ENCODE data around the gene CCR8. TPM values are rescaled to one million over a fixed set of nuclear protein-coding genes. Genes with fewer than 3 reads are reported as not detected.

CCR8 gene
- total and polyA plus RNA-seq, 2 donors (not counting 1 experiment from before 2014, with no cell fraction given): not detected

GRCh38 chr3:39291903-39292329 is 37.6 kb upstream of the CCR8 start:
- H4K20me1 ChIP-seq (ENCODE audit: control insufficient read depth, extremely low read depth, insufficient read depth, low read length): no peaks in the 10 kb centered on the region
- DNase-seq (ENCODE audit: low read depth in 2 of 2): peak; percentile 10 to 47

GRCh38 chr3:39292961-39293360 is 36.5 kb upstream of the CCR8 start:
- TF ChIP-seq CTCF (conservative IDR thresholded peaks at IDR 0.05 in 1 of 2, IDR thresholded peaks at IDR 0.05 in 1 of 2; ENCODE audit: low read depth in 1 of 2, low read length in 2 of 2) (no peak), EZH2 (IDR thresholded peaks at IDR 0.05; ENCODE audit: low read length, missing control alignments) (no peak)
- no peaks in the 10 kb centered on the region for H3K79me2 ChIP-seq (ENCODE audit: control insufficient read depth, insufficient read depth, low read length)
- no peak overlapping the region for H3K4me2 ChIP-seq (ENCODE audit: extremely low read depth, insufficient read depth, low read length)
- no peak overlapping the region for H2AFZ ChIP-seq (ENCODE audit: low read length)
- H3K27ac ChIP-seq (ENCODE audit: insufficient read depth, low read length): no peak overlapping the region
- no peaks in the 10 kb centered on the region for H3K9me3 ChIP-seq (ENCODE audit: control insufficient read depth, insufficient read depth, low read depth, low read length)
- no peaks in the 10 kb centered on the region for H3K4me1 ChIP-seq (ENCODE audit: control insufficient read depth, extremely low read depth, insufficient read depth, low read length)
- no peak overlapping the region for H3K4me3 ChIP-seq (replicated peaks in 1 of 4; ENCODE audit: control extremely low read depth in 1 of 4, insufficient read depth in 1 of 4, low read depth in 3 of 4, low read length in 4 of 4)
- no peaks in the 10 kb centered on the region for H3K27me3 ChIP-seq (ENCODE audit: control insufficient read depth, insufficient read depth, low read length)
- no peak overlapping the region for H3K9ac ChIP-seq (ENCODE audit: insufficient read depth, low read length)
- H3K36me3 ChIP-seq (ENCODE audit: control insufficient read depth, insufficient read depth, low read length): no peaks in the 10 kb centered on the region
- no peaks in the 10 kb centered on the region for H4K20me1 ChIP-seq (ENCODE audit: control insufficient read depth, extremely low read depth, insufficient read depth, low read length)
- DNase-seq (ENCODE audit: low read depth in 2 of 2): no peak

More at GRCh38 chr3:39291903-39292329, 37.6 kb upstream of the CCR8 start:
- Histone ChIP-seq H3K79me2 (ENCODE audit: control insufficient read depth, insufficient read depth, low read length) (no peaks in the 10 kb centered on the region), H3K27ac (ENCODE audit: insufficient read depth, low read length) (no peak overlapping the region), H3K27me3 (ENCODE audit: control insufficient read depth, insufficient read depth, low read length) (no peaks in the 10 kb centered on the region), H3K4me1 (ENCODE audit: control insufficient read depth, extremely low read depth, insufficient read depth, low read length) (no peaks in the 10 kb centered on the region), H3K4me2 (ENCODE audit: extremely low read depth, insufficient read depth, low read length) (no peak overlapping the region), H3K9ac (ENCODE audit: insufficient read depth, low read length) (no peak overlapping the region), H3K4me3 (replicated peaks in 1 of 4; ENCODE audit: control extremely low read depth in 1 of 4, insufficient read depth in 1 of 4, low read depth in 3 of 4, low read length in 4 of 4) (no peak overlapping the region), H2AFZ (ENCODE audit: low read length) (no peak overlapping the region), H3K9me3 (ENCODE audit: control insufficient read depth, insufficient read depth, low read depth, low read length) (no peaks in the 10 kb centered on the region), H3K36me3 (ENCODE audit: control insufficient read depth, insufficient read depth, low read length) (no peaks in the 10 kb centered on the region)
- TF ChIP-seq CTCF (conservative IDR thresholded peaks at IDR 0.05 in 1 of 2, IDR thresholded peaks at IDR 0.05 in 1 of 2; ENCODE audit: low read depth in 1 of 2, low read length in 2 of 2) (peak; percentile 88 to 92), EZH2 (IDR thresholded peaks at IDR 0.05; ENCODE audit: low read length, missing control alignments) (no peak)

GRCh38 chr3:39294446-39295183 is 34.9 kb upstream of the CCR8 start:
- TF ChIP-seq EZH2 (IDR thresholded peaks at IDR 0.05; ENCODE audit: low read length, missing control alignments): no peak
- TF ChIP-seq CTCF (conservative IDR thresholded peaks at IDR 0.05 in 1 of 2, IDR thresholded peaks at IDR 0.05 in 1 of 2; ENCODE audit: low read depth in 1 of 2, low read length in 2 of 2): no peak
- no peak overlapping the region for H3K27ac ChIP-seq (ENCODE audit: insufficient read depth, low read length)
- no peak overlapping the region for H3K4me3 ChIP-seq (replicated peaks in 1 of 4; ENCODE audit: control extremely low read depth in 1 of 4, insufficient read depth in 1 of 4, low read depth in 3 of 4, low read length in 4 of 4)
- H3K4me2 ChIP-seq (ENCODE audit: extremely low read depth, insufficient read depth, low read length): no peak overlapping the region
- no peaks in the 10 kb centered on the region for H3K9me3 ChIP-seq (ENCODE audit: control insufficient read depth, insufficient read depth, low read depth, low read length)
- H2AFZ ChIP-seq (ENCODE audit: low read length): no peak overlapping the region
- no peak overlapping the region for H3K9ac ChIP-seq (ENCODE audit: insufficient read depth, low read length)
- H3K79me2 ChIP-seq (ENCODE audit: control insufficient read depth, insufficient read depth, low read length): no peaks in the 10 kb centered on the region
- H3K27me3 ChIP-seq (ENCODE audit: control insufficient read depth, insufficient read depth, low read length): no peaks in the 10 kb centered on the region
- no peaks in the 10 kb centered on the region for H4K20me1 ChIP-seq (ENCODE audit: control insufficient read depth, extremely low read depth, insufficient read depth, low read length)
- H3K4me1 ChIP-seq (ENCODE audit: control insufficient read depth, extremely low read depth, insufficient read depth, low read length): no peaks in the 10 kb centered on the region
- no peak for DNase-seq (ENCODE audit: low read depth in 2 of 2)
- no peaks in the 10 kb centered on the region for H3K36me3 ChIP-seq (ENCODE audit: control insufficient read depth, insufficient read depth, low read length)

Measured in fibroblast of lung (primary cell).